Spleen (tissue), 7 donors: ENCODE results near the gene FBN1.

ENCODE experiments used
- CTCF ChIP-seq, 11 experiments: fragments of 200-600 bp in 7 of 11; fragments of 450-650 bp in 4 of 11; sonication (generic) in 4 of 11; IDR thresholded peaks in 8 of 11; conservative IDR thresholded peaks in 3 of 11; 1 replicate in 7 of 11; 2 replicates in 4 of 11; pipeline versions ENCODE4 v1.4.0 to v1.8.0; 2016 to 2021; ENCODE audit warnings: antibody characterized with exemption in 11 of 11, inconsistent platforms in 4 of 11, mild to moderate bottlenecking in 1 of 11
- POLR2A ChIP-seq, 3 donors: fragments of 450-650 bp; IDR thresholded peaks; one replicate each; pipeline ENCODE4 v1.5.1; 2017; ENCODE audit warnings: antibody characterized with exemption in 3 of 3, mild to moderate bottlenecking in 1 of 3
- donor health status: DM: no; HTN: no; CAD: no; lungs with moderate emphysema.
- donor health status: DM: no; HTN: no; CAD: no.
- donor health status: DM: no; HTN: no; CAD: no.

GRCh38 chr15:48367483-48367882 is 278.0 kb downstream of the FBN1 start:
- TF ChIP-seq CTCF (IDR thresholded peaks at IDR 0.05 in 8 of 11, conservative IDR thresholded peaks at IDR 0.05 in 3 of 11) (no peak), POLR2A (IDR thresholded peaks at IDR 0.05) (no peak)
